ENCODE data around the gene ATP5F1B.
A peak's percentile ranks its signal among the peaks of the same experiment; 100 is the strongest.

The ATP5F1B gene

DNA sequence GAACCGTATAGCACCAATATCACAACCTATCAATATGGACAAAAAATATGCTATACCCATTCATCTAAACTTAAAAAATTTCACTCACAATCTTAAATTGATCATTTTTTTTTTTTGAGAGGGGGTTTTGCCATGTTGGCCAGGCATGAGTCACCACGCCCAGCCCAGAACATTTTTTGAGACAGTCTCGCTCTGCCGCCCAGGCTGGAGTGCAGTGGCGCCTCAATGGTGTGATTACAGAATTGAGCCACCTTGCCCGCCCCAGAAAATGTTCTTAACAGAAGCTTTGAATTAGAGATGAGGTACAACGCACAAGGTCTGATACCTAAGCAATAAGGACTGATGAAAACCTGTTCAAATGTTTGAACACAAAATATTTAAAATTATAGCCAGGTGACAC lies 15.8 kb upstream of the ATP5F1B start:
- TF ChIP-seq POLR2AphosphoS5 (IDR thresholded peaks at IDR 0.05; ENCODE audit: low read depth, low read length), result no peak
- TF ChIP-seq SIN3A (IDR thresholded peaks at IDR 0.05; ENCODE audit: borderline replicate concordance, insufficient read depth, low read length), result no peak
- TF ChIP-seq, protein P1, sequence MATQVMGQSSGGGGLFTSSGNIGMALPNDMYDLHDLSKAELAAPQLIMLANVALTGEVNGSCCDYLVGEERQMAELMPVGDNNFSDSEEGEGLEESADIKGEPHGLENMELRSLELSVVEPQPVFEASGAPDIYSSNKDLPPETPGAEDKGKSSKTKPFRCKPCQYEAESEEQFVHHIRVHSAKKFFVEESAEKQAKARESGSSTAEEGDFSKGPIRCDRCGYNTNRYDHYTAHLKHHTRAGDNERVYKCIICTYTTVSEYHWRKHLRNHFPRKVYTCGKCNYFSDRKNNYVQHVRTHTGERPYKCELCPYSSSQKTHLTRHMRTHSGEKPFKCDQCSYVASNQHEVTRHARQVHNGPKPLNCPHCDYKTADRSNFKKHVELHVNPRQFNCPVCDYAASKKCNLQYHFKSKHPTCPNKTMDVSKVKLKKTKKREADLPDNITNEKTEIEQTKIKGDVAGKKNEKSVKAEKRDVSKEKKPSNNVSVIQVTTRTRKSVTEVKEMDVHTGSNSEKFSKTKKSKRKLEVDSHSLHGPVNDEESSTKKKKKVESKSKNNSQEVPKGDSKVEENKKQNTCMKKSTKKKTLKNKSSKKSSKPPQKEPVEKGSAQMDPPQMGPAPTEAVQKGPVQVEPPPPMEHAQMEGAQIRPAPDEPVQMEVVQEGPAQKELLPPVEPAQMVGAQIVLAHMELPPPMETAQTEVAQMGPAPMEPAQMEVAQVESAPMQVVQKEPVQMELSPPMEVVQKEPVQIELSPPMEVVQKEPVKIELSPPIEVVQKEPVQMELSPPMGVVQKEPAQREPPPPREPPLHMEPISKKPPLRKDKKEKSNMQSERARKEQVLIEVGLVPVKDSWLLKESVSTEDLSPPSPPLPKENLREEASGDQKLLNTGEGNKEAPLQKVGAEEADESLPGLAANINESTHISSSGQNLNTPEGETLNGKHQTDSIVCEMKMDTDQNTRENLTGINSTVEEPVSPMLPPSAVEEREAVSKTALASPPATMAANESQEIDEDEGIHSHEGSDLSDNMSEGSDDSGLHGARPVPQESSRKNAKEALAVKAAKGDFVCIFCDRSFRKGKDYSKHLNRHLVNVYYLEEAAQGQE (IDR thresholded peaks at IDR 0.05; ENCODE audit: insufficient read depth in 1 of 2, low read depth in 2 of 2, low read length in 2 of 2), result no peak
- no peak for TF ChIP-seq TAF1 (IDR thresholded peaks at IDR 0.05; ENCODE audit: borderline replicate concordance, insufficient read depth, low read length)
- no peak for TF ChIP-seq FOXP2 (optimal IDR thresholded peaks at IDR 0.05; ENCODE audit: borderline replicate concordance, extremely low read depth, extremely low read length, insufficient read depth)

DNA sequence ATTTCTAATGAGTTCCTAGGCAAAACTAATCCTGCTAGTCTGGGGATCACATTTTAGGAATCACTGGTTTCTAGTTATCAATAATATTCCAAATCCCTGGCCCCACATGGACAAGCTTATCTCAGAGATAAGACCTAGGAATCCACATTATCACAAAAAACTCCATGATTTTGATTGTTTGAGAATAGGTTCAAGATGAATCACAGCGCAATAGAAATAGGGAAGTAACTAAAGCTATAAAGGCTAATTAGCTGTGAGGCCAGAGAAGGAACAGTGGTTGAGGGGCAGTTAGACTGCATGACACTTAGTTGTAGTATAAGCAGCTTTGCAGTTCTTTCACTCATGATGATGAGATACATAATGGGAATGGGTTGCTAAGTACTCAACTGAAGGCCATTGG lies 13.1 kb upstream of the ATP5F1B start:
- no peak for TF ChIP-seq FOXP2 (optimal IDR thresholded peaks at IDR 0.05; ENCODE audit: borderline replicate concordance, extremely low read depth, extremely low read length, insufficient read depth)
- TF ChIP-seq, protein P1 (IDR thresholded peaks at IDR 0.05; ENCODE audit: insufficient read depth in 1 of 2, low read depth in 2 of 2, low read length in 2 of 2), result no peak
- TF ChIP-seq SIN3A (IDR thresholded peaks at IDR 0.05; ENCODE audit: borderline replicate concordance, insufficient read depth, low read length), result no peak
- no peak for TF ChIP-seq POLR2AphosphoS5 (IDR thresholded peaks at IDR 0.05; ENCODE audit: low read depth, low read length)
- no peak for TF ChIP-seq TAF1 (IDR thresholded peaks at IDR 0.05; ENCODE audit: borderline replicate concordance, insufficient read depth, low read length)

DNA sequence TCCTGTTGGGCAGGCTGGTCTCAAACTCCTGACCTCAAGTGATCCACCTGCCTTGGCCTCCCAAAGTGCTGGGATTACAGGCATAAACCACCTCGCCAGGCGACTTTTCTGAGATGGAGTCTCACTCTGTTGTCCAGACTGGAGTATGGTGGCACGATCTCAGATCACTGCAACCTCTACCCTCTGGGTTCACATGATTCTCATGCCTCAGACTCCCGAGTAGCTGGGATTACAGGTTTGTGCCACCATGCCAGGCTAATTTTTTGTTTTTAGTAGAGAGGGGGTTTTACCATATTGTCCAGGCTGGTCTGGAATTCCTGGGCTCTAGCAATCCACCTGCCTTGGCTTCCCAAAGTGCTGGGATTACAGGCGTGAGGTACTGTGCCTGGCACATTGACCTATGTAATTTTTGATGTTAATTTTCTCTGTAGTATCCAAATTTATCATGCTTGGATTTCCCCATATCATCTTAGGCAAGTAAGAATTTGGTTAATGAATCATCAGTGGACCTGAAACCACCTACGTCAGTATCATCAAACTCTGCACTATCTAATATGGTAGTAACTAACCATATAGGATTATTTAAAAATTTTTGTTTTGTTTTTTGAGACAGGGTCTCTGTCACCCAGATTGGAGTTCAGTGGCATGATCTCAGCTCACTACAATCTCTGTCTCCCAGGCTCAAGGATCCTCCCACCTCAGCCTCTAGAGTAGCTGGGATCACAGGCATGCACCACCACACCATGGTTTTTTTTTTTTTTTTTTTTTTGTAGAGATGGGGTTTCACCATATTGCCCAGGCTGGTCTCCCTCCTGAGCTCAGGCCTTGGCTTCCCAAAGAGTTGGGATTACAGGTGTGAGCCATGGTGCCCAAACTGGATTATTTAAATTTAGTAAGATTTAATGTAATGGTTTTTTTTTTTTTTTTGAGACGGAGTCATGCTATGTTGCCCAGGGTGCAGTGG lies 11.9 kb upstream of the ATP5F1B start:
- TF ChIP-seq POLR2AphosphoS5 (IDR thresholded peaks at IDR 0.05; ENCODE audit: low read depth, low read length), result no peak
- TF ChIP-seq SIN3A (IDR thresholded peaks at IDR 0.05; ENCODE audit: borderline replicate concordance, insufficient read depth, low read length), result no peak
- TF ChIP-seq TAF1 (IDR thresholded peaks at IDR 0.05; ENCODE audit: borderline replicate concordance, insufficient read depth, low read length), result no peak
- TF ChIP-seq, protein P1 (IDR thresholded peaks at IDR 0.05; ENCODE audit: insufficient read depth in 1 of 2, low read depth in 2 of 2, low read length in 2 of 2), result no peak
- no peak for TF ChIP-seq FOXP2 (optimal IDR thresholded peaks at IDR 0.05; ENCODE audit: borderline replicate concordance, extremely low read depth, extremely low read length, insufficient read depth)

DNA sequence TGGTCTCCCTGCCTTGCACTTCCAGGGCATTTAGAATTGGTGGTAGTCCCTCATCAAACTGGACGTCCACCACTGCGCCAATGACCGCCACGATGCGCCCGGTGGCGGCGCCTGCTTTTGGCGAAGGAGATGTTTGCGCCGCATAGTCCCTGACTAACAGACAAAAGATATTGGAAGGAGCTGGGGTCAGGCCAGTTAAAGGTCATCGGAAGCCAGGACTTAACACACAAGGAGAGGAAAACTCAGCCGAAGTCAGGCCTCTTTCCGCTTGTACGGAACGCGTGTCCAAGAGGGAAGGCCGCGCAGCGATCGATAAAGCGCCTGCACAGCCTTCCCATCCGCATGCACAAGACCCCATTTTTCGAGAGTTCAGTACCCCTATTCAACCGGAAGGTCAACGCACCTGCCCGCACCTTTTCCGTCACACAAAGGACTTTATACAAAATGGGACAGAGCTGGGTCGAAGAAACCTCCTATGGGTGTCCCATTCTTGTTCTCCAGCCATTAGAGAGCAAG lies 525 bp downstream of the ATP5F1B start:
- no peak for TF ChIP-seq FOXP2 (optimal IDR thresholded peaks at IDR 0.05; ENCODE audit: borderline replicate concordance, extremely low read depth, extremely low read length, insufficient read depth)
- TF ChIP-seq SIN3A (IDR thresholded peaks at IDR 0.05; ENCODE audit: borderline replicate concordance, insufficient read depth, low read length), result peak; percentile 56; the same call in 1 of the 2 replicates

DNA sequence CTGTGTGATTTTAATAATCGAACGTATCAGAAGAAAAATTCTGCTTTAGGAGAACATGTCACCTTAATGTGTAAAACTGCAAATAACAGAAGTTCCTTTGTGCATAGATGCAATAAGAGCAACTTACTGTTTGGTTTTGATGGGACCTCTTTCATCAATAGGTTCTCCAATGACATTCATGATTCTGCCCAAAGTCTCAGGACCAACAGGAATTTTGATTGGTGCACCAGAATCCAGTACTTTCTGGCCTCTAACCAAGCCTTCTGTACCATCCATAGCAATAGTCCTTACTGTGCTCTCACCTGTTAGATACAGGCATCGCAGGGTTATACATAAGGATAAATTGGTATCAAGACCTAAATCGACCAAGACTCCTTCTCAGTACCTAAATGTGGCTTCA lies 1.1 kb downstream of the ATP5F1B start:
- TF ChIP-seq, protein P1 (IDR thresholded peaks at IDR 0.05; ENCODE audit: insufficient read depth in 1 of 2, low read depth in 2 of 2, low read length in 2 of 2), result no peak
- no peak for TF ChIP-seq TAF1 (IDR thresholded peaks at IDR 0.05; ENCODE audit: borderline replicate concordance, insufficient read depth, low read length)
- TF ChIP-seq FOXP2 (optimal IDR thresholded peaks at IDR 0.05; ENCODE audit: borderline replicate concordance, extremely low read depth, extremely low read length, insufficient read depth), result no peak
- TF ChIP-seq POLR2AphosphoS5 (IDR thresholded peaks at IDR 0.05; ENCODE audit: low read depth, low read length), result no peak
- no peak for TF ChIP-seq SIN3A (IDR thresholded peaks at IDR 0.05; ENCODE audit: borderline replicate concordance, insufficient read depth, low read length)
